Fibroblast of lung (primary cell): ENCODE data around the gene CDK15. TPM values are rescaled to one million over a fixed set of nuclear protein-coding genes. Genes with fewer than 3 reads are reported as not detected.

Source experiments
- DNase-seq, 2 donors: peaks; one replicate each; pipeline versions ENCODE4 v3.0.0 to v3.0.0-alpha.2; 2010; ENCODE audit warnings: low read depth in 2 of 2
- H2AFZ ChIP-seq: 2 replicates; pipeline ENCODE4 v1.5.1; 2012; ENCODE audit warnings: low read length, control low read depth, inconsistent platforms
- H3K27ac ChIP-seq: 2 replicates; pipeline ENCODE4 v1.5.1; 2011; ENCODE audit warnings: low read length, control low read depth; ENCODE audit not compliant: insufficient read depth
- H3K27me3 ChIP-seq: 2 replicates; pipeline ENCODE4 v1.5.1; 2011; ENCODE audit warnings: mild to moderate bottlenecking, low read length; ENCODE audit not compliant: control insufficient read depth, insufficient read depth
- H3K36me3 ChIP-seq: 2 replicates; pipeline ENCODE4 v1.5.1; 2011; ENCODE audit warnings: low read length; ENCODE audit not compliant: control insufficient read depth, insufficient read depth
- H3K4me1 ChIP-seq: 2 replicates; pipeline ENCODE4 v1.5.1; 2011; ENCODE audit warnings: low read length; ENCODE audit not compliant: control insufficient read depth, insufficient read depth; ENCODE audit errors: extremely low read depth
- H3K4me2 ChIP-seq: 2 replicates; pipeline ENCODE4 v1.5.1; 2011; ENCODE audit warnings: low read length, control low read depth; ENCODE audit not compliant: insufficient read depth; ENCODE audit errors: extremely low read depth
- H3K4me3 ChIP-seq, 4 experiments: fragments of 200-600 bp in 1 of 4; sonication (generic) in 1 of 4; replicated peaks in 1 of 4; 2 replicates each; pipeline ENCODE4 v1.5.1; 2011 to 2016; ENCODE audit warnings: low read length in 4 of 4, low read depth in 3 of 4, mild to moderate bottlenecking in 3 of 4, control low read depth in 2 of 4, inconsistent platforms in 1 of 4, mixed read lengths in 1 of 4; ENCODE audit not compliant: insufficient read depth in 1 of 4; ENCODE audit errors: control extremely low read depth in 1 of 4
- H3K79me2 ChIP-seq: 2 replicates; pipeline ENCODE4 v1.5.1; 2012; ENCODE audit warnings: mild to moderate bottlenecking, low read length, inconsistent platforms; ENCODE audit not compliant: control insufficient read depth, insufficient read depth
- H3K9ac ChIP-seq: 2 replicates; pipeline ENCODE4 v1.5.1; 2011; ENCODE audit warnings: mild to moderate bottlenecking, low read length, control low read depth; ENCODE audit not compliant: insufficient read depth
- H3K9me3 ChIP-seq: 2 replicates; pipeline ENCODE4 v1.5.1; 2012; ENCODE audit warnings: low read depth, low read length; ENCODE audit not compliant: control insufficient read depth, insufficient read depth
- H4K20me1 ChIP-seq: 2 replicates; pipeline ENCODE4 v1.5.1; 2011; ENCODE audit warnings: low read length; ENCODE audit not compliant: control insufficient read depth, insufficient read depth; ENCODE audit errors: extremely low read depth
- CTCF ChIP-seq, 2 donors: IDR thresholded peaks in 1 of 2; conservative IDR thresholded peaks in 1 of 2; 1 replicate in 1 of 2; 2 replicates in 1 of 2; pipeline ENCODE4 v1.5.1; 2011 to 2012; ENCODE audit warnings: low read length in 2 of 2, control low read depth in 1 of 2, inconsistent platforms in 1 of 2, low read depth in 1 of 2, mild to moderate bottlenecking in 1 of 2
- EZH2 ChIP-seq: IDR thresholded peaks from 2 replicates; pipeline ENCODE4 v1.5.1; 2012; ENCODE audit warnings: low read length, control low read depth, mild to moderate bottlenecking; ENCODE audit errors: missing control alignments
- polyA plus RNA-seq, 2 donors: library from polyadenylated mRNA; depleted of rRNA in 1 of 2; stranded (reverse) in 1 of 2; unstranded in 1 of 2; fragments of >200 nt; gene quantifications; 2 replicates each; pipeline ENCODE4 v1.2.1, GENCODE V29; 2011 to 2012; ENCODE audit warnings: missing spikeins in 1 of 2
- total RNA-seq: library from RNA; depleted of rRNA; stranded (reverse); fragments of >200 nt; gene quantifications from 2 replicates; pipeline ENCODE4 v1.2.1, GENCODE V29; 2014

CDK15 gene
- total and polyA plus RNA-seq, 2 donors (not counting 1 experiment from before 2014, with no cell fraction given), result 2.3 to 5.1 TPM

- Histone ChIP-seq H3K36me3 (no peaks in the 10 kb centered on the region), H3K9ac (no peak overlapping the region), H3K4me3 (peak overlapping the region; percentile 29 to 67 (median 38)), H4K20me1 (no peaks in the 10 kb centered on the region), H3K27ac (peak overlapping the region; percentile 58), H3K4me2 (peak overlapping the region; percentile 55), H2AFZ (peak overlapping the region; percentile 54), H3K27me3 (no peaks in the 10 kb centered on the region), H3K4me1 (peaks cover 8% of the 10 kb centered on the region), H3K79me2 (no peaks in the 10 kb centered on the region), H3K9me3 (no peaks in the 10 kb centered on the region)
- TF ChIP-seq CTCF (conservative IDR thresholded peaks at IDR 0.05 in 1 of 2, IDR thresholded peaks at IDR 0.05 in 1 of 2; ENCODE audit: low read depth in 1 of 2, low read length in 2 of 2), result no peak
- TF ChIP-seq EZH2, result no peak
- DNase-seq, result peak; percentile 76 to 84
These were observed 103.6 kb downstream of the CDK15 start for GRCh38 chr2:201909961-201910361.

DNA sequence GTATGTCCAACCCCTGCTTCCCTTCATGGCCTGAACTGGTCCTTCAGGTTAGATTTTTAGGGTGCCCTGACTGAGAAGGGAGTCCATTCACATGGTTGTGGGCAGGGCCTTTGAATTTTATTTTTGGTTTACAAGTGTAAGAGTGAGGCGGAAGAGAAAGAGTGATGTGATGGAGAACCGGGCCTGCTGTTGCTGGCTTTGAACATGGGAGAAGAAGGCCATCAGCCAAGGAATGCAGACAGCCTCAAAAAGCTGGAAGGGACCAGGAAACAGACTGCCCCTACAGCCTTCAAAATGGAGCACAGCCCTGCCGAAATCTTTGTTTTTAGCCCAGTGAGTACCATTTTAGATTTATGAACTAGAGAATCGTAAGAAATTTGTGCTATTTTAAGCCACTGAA lies 105.0 kb downstream of the CDK15 start:
- H3K79me2 ChIP-seq, result no peaks in the 10 kb centered on the region
- peaks cover 5% of the 10 kb centered on the region for H3K4me1 ChIP-seq
- H3K27me3 ChIP-seq, result no peaks in the 10 kb centered on the region
- no peak for DNase-seq
- no peak overlapping the region for H3K27ac ChIP-seq
- no peak for TF ChIP-seq CTCF (conservative IDR thresholded peaks at IDR 0.05 in 1 of 2, IDR thresholded peaks at IDR 0.05 in 1 of 2; ENCODE audit: low read depth in 1 of 2, low read length in 2 of 2)
- TF ChIP-seq EZH2, result no peak
- H4K20me1 ChIP-seq, result no peaks in the 10 kb centered on the region
- H3K36me3 ChIP-seq, result no peaks in the 10 kb centered on the region
- no peak overlapping the region for H3K4me3 ChIP-seq
- no peak overlapping the region for H2AFZ ChIP-seq
- H3K9ac ChIP-seq, result no peak overlapping the region
- no peaks in the 10 kb centered on the region for H3K9me3 ChIP-seq
- H3K4me2 ChIP-seq, result no peak overlapping the region

- H3K9me3 ChIP-seq, result no peaks in the 10 kb centered on the region
- no peaks in the 10 kb centered on the region for H3K27me3 ChIP-seq
- no peaks in the 10 kb centered on the region for H3K36me3 ChIP-seq
- H3K4me1 ChIP-seq, result peaks cover 5% of the 10 kb centered on the region
- H2AFZ ChIP-seq, result no peak overlapping the region
- H3K79me2 ChIP-seq, result no peaks in the 10 kb centered on the region
- TF ChIP-seq EZH2, result no peak
- no peak for TF ChIP-seq CTCF (conservative IDR thresholded peaks at IDR 0.05 in 1 of 2, IDR thresholded peaks at IDR 0.05 in 1 of 2; ENCODE audit: low read depth in 1 of 2, low read length in 2 of 2)
- H4K20me1 ChIP-seq, result no peaks in the 10 kb centered on the region
- H3K4me2 ChIP-seq, result no peak overlapping the region
- H3K9ac ChIP-seq, result no peak overlapping the region
- no peak overlapping the region for H3K4me3 ChIP-seq
- peak in 1 of 2 donors; percentile 56 for DNase-seq
- no peak overlapping the region for H3K27ac ChIP-seq
These were observed 106.9 kb downstream of the CDK15 start for GRCh38 chr2:201913201-201913600.
